Stimulated activated effector memory CD8-positive, alpha-beta T cell treated with anti-CD3 and anti-CD28 coated beads, Interleukin-12 subunit alpha, Interleukin-12 subunit beta, amount 100 ng/mL, for 72 hours (primary cell): Measurements from ENCODE around the gene CFAP99.
A peak's percentile ranks its signal among the peaks of the same experiment; 100 is the strongest.
"Not testable (repeated sequence)": the region's sequence is repeated elsewhere in the genome, so short reads cannot be mapped to it uniquely, and the experiment has no call there.

ENCODE experiments used
- ATAC-seq: fragments of 150-1000 bp; cut with Tn5 transposase; 2 replicates; pipeline ENCODE4 v1.10.0; 2021
- DNase-seq, 2 donors: peaks; one replicate each; pipeline ENCODE4 v3.0.0; 2021 to 2022; ENCODE audit warnings: low spot score in 2 of 2
- H3K27ac Mint-ChIP-seq: one replicate; pipeline ENCODE4 v1.8.0; 2022; ENCODE audit warnings: mild to moderate bottlenecking, mixed read lengths
- H3K36me3 Mint-ChIP-seq: one replicate; pipeline ENCODE4 v1.8.0; 2022; ENCODE audit warnings: mild to moderate bottlenecking, mixed read lengths
- H3K4me1 Mint-ChIP-seq: one replicate; pipeline ENCODE4 v1.8.0; 2022; ENCODE audit warnings: mixed read lengths
- H3K4me3 Mint-ChIP-seq: one replicate; pipeline ENCODE4 v1.8.0; 2022; ENCODE audit warnings: mild to moderate bottlenecking, mixed read lengths
- H3K9me3 Mint-ChIP-seq: one replicate; pipeline ENCODE4 v1.8.0; 2022; ENCODE audit warnings: mixed read lengths

The CFAP99 gene

DNA sequence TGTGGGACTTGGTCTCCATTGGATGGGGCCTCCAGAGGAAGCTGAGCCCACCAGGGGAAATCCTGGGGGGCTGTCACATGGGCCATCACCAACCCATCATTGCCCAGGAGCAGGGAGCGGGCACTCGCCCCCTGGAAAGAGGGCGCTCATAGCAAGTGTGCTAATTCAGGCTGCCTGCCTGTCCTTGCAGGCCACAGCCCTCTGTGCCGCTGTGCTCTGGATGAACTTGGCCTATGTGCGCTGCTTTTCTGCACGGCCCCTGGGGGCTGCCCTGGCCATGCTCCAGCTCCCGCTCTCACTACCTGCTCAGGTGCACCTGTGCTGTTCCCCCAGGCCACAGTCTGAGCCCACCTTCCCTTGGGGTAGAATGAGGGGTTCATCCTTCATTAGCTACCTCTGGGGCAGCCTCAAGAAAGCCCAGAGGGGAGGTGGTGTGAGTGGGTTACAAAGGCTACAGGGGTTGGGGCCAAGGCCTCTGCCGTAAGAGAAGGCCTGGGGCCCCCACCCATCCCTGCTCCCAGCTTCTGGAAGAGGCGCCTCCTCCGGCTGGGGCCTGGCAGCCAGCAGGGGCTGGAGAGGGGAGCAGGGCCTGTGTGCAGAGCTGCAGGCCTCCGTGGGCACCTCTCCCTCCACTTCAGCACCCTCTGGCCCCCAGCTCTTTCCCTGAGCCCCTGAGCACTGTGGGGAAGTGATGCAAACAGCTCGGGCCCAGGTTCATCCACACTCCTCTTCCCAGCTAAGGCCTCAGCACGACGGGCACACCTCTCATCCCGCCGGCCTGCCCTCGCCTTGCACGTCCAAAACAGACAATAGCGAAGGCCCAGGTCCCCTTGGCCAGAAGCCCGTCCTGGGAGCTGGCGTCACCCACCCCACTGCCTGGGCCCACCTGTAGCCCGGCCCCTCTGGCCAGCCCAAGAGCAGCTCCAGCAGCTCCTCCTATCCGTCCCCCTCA is 8.9 kb downstream of the CFAP99 start:
- Mint-ChIP-seq H3K36me3 (no peaks in the 10 kb centered on the region), H3K27ac (peak overlapping the region; percentile 46), H3K4me1 (peaks cover 7% of the 10 kb centered on the region), H3K4me3 (no peak overlapping the region), H3K9me3 (no peaks in the 10 kb centered on the region)
- DNase-seq = no peak
- ATAC-seq = no peak

DNA sequence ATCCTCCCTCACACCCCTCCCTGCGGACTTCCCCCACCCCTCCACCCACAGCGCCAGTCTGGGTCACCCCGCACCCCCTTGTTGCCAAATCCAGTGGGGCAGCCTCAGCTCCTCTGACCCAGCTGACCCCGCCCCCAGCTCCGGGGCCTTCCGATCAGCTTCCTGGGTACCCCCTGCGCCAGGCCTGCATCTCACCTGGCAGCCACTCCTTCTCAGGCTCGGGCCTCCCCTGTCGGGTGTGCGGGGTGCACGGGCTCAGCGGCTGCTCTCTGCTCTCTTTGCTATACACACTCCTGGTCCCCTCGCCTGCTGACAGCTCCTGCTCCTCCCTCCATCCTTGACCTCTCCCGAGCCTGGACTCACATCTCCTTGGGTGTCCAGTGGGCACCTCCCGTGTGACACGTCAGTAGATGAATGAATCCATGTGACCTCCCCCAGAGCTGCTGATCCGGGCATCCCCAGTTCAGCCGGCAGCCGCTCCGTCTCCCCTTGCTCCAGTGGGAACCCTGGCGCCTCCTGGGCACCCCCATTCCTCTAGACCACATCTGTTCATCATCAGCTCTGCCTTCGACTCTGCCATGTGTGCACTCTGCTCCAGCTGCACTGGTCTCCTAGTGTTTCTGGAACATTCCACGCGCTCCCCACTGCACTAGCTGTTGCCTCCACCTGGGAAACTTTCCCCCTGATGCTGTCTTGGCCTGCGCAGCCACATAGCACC is 9.9 kb downstream of the CFAP99 start:
- Mint-ChIP-seq H3K27ac (peak overlapping the region; percentile 46), H3K36me3 (no peaks in the 10 kb centered on the region), H3K9me3 (no peaks in the 10 kb centered on the region), H3K4me3 (no peak overlapping the region), H3K4me1 (peaks cover 7% of the 10 kb centered on the region)
- DNase-seq (no peak), ATAC-seq (no peak)

DNA sequence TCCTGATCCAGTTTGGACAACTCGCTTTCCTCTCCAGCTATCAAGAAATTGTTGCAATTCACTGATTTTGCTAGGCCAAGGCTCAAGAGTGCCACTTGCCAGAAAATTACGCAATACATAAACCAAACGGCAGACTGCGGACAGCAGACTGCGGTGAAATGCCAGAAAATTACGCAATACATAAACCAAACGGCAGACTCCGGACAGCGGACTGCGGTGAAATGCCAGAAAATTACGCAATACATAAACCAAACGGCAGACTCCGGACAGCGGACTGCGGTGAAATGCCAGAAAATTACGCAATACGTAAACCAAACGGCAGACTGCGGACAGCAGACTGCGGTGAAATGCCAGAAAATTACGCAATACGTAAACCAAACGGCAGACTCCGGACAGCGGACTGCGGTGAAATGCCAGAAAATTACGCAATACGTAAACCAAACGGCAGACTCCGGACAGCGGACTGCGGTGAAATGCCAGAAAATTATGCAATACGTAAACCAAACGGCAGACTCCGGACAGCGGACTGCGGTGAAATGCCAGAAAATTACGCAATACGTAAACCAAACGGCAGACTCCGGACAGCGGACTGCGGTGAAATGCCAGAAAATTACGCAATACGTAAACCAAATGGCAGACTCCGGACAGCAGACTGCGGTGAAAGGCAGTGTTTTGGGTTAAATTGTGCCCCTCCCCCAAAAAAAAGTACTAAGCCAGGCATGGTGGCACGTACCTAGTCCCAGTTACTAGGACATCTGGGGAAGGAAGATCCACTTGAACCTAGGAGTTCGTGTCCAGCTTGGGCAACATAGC is 11.4 kb downstream of the CFAP99 start:
- ATAC-seq, H3K4me3 Mint-ChIP-seq, H3K4me1 Mint-ChIP-seq, DNase-seq, H3K27ac Mint-ChIP-seq, H3K9me3 Mint-ChIP-seq, H3K36me3 Mint-ChIP-seq: not testable (repeated sequence)

DNA sequence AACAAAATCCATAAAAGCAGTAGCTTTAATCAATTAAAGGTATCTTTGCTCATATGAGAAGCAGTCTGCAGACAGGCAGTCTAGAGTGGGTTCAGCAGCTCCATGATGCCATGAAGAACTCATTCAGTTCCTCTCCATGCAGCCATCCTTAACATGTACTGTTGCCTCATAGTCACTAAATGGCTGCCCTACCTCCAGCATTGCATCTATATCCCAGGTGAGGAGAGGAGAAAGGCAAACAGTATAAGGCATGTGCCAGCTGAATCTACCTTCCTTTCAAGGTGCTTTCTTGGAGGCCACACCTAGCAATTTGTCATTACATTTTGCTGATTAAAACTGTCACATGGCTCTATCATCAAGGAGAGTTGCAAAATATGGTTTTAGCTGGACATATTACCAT is 13.2 kb downstream of the CFAP99 start:
- no peak for ATAC-seq
- Mint-ChIP-seq H3K27ac (no peak overlapping the region), H3K36me3 (peaks cover 4% of the 10 kb centered on the region), H3K9me3 (no peaks in the 10 kb centered on the region), H3K4me3 (no peak overlapping the region), H3K4me1 (peaks cover 7% of the 10 kb centered on the region)
- DNase-seq = no peak

DNA sequence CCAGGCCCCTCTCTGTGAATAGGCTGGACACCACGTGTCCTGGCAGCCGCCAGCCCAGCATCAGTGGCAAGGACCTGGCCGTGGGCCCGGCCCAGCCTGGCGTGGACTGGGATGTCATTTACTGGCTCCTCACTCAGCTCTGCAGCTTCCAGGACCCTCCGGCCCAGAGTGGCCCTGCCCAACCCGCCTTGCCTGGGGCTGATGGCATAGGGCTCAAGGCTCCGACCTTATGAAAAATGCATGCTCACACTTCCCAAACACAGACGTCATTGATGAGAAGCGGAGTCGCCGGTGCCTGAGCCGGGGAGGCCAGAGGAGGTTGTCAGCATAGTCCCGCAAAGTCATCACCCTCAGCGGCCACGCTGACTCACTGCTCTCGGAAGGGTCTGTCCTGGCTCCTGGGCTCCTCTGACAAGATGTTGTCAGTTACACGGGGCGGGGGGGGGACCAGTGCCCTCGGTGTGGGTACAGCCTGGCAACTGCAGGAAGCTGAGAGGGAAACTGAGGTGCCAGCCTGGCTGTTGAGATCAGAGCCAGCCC is 14.3 kb downstream of the CFAP99 start:
- no peak for ATAC-seq
- Mint-ChIP-seq H3K4me1 (peaks cover 7% of the 10 kb centered on the region), H3K27ac (no peak overlapping the region), H3K36me3 (peaks cover 4% of the 10 kb centered on the region), H3K9me3 (no peaks in the 10 kb centered on the region), H3K4me3 (no peak overlapping the region)
- no peak for DNase-seq

DNA sequence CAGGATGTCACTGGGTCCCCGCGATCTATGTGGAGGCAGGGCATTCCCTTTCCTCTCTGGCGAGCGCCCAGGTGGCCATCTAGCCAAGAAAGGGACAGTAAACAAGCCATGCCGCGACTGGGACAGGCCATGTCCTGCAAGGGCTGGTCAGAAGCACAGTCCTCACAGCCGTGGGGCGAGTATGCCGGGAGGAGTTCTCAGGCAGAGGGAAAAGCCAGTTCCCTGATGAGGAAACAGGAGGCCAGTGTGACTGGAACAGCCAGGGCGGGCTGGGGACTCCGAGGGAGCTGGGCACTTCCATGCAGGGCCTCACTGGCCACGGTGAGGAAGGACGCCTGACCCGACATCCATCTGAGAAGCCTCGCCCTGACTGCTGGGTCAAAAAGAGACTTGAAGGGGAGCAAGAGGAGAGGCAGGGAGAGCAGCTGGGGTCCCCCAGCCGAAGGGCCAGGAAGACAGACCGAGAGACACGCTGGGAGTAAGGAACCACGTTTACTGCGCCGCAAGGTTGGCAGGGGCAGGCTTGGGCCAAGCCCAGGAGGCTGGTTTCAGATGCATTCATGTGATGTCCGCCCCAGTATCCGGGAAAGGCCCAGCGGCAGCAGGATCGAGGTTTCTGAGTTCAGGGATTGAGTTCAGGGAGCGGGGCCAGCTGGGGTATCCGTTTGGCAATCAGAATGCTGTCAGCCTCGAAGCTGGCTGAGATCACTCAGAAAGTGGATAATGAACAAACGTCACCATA is 15.0 kb downstream of the CFAP99 start:
- DNase-seq (no peak), ATAC-seq (no peak)
- Mint-ChIP-seq H3K36me3 (peaks cover 4% of the 10 kb centered on the region), H3K9me3 (no peaks in the 10 kb centered on the region), H3K27ac (peak overlapping the region; percentile 48), H3K4me1 (peaks cover 2% of the 10 kb centered on the region), H3K4me3 (no peak overlapping the region)

DNA sequence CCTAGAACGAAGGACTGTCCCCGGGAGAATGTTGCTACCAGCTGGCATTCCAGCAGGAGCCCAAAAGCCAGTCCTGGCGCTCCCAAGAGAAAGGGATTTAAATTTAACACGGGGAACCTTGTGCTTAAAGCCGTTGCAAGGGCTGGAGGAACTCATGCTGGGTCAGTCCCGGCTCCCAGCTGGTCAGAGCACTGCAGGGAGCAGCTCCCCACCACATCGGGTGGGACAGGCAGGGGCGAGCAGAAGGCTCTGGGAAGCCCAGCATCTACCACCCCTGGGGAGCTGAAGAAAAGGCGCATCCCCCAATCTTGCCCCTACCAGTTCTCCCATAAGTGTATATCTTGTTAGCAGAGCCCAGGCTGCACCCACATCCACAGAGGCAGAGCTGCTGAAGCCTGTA is 15.7 kb downstream of the CFAP99 start:
- no peaks in the 10 kb centered on the region for H3K9me3 Mint-ChIP-seq
- ATAC-seq = no peak
- no peak overlapping the region for H3K4me3 Mint-ChIP-seq
- H3K4me1 Mint-ChIP-seq = no peaks in the 10 kb centered on the region
- DNase-seq = no peak
- H3K36me3 Mint-ChIP-seq = peaks cover 4% of the 10 kb centered on the region
- peak overlapping the region; percentile 48 for H3K27ac Mint-ChIP-seq

DNA sequence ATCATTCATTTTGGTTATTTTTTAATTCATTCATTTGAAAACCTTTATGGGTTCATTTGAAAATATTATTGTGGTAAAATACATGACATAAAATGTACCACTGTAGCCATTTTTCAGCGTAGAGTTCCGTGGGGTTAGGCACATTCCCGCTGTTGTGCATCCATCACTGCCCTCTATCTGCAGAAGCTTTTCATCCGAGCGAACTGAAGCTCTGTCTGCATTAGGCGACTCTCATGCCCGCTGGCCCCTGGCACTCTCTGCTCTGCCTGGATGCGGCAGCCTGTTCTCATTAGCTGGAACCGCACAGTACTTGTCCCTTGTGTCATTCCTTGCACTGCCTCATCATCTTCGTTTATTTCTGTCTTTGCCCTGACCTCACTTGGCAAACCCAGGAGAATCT is 17.5 kb downstream of the CFAP99 start:
- no peak for ATAC-seq
- H3K27ac Mint-ChIP-seq = no peak overlapping the region
- H3K4me3 Mint-ChIP-seq = no peak overlapping the region
- peaks cover 4% of the 10 kb centered on the region for H3K36me3 Mint-ChIP-seq
- H3K9me3 Mint-ChIP-seq = no peaks in the 10 kb centered on the region
- DNase-seq = no peak
- H3K4me1 Mint-ChIP-seq = peaks cover under 1% of the 10 kb centered on the region

DNA sequence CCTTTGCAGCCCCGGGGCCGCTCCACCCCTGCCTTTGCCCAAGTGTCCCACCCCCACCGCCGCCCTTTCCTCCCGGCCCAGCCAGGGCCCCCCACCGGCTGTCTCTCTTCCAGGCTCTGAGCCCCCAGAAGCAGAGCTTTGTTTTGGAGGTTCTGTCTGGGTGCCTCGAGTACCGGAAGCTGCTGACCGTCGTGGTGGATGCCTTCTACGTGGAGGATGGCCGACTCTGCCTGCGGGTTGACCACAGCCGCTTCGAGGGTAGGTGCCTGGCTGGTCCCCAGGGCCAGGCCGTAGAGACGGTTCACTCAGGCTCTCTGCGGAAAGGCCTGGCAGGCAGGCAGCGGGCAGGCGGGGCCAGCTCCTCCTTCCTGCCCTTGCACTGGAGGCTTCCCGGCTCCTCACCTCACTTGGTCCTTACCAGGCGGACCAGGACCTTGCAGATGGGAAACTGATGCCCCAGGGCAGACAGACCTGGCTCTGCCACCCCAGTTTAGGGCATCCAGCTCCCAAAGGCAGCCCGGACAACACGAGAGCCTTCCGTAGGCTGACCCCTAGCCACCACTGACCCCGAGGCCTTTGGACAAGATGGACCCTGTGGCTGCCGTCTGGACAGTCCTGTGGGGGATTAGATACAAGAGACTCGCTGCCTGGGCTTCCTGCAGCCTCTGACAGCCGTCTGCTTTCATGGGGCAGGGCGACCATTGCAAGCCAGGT is 18.2 kb downstream of the CFAP99 start:
- Mint-ChIP-seq H3K4me3 (no peak overlapping the region), H3K4me1 (peaks cover 7% of the 10 kb centered on the region), H3K27ac (no peak overlapping the region), H3K36me3 (peaks cover 4% of the 10 kb centered on the region), H3K9me3 (no peaks in the 10 kb centered on the region)
- no peak for DNase-seq
- no peak for ATAC-seq

DNA sequence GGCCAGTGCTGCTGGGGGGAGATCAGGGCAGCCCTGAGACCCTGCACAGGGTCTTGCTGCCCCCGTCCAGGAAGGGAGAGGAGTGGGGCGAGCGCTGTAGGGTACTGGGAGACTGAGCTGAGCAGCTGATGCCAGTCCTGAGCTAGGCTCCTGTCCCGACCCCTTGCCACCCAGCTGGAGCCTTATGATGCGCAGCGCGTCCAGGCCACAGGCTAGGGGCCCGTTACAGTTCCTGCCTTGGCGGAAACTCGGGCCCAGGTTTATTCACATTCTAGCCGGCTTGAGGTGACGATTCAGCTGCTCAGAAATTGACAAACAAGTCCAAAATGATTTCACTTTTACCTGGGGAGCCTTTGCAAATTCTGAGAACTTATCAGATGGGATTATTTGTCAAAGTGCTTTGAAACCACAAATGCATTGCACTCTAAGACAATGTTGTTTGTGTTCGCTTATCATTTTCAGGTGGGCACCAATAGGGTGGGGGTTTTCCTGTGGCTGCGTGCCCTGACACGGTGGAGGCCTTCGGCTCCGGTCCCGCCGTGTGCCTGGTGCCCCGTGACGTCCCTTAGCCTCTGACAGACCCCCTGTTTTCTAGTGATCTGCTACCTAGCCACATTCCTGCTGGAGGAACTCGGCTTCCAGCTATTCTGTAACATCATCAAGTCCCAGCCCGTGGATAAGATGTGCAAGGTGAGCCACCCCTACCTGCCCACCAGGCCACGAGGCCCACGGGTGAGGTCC is 18.9 kb downstream of the CFAP99 start:
- no peak for ATAC-seq
- Mint-ChIP-seq H3K27ac (no peak overlapping the region), H3K36me3 (peaks cover 4% of the 10 kb centered on the region), H3K4me3 (no peak overlapping the region), H3K9me3 (no peaks in the 10 kb centered on the region), H3K4me1 (peaks cover 8% of the 10 kb centered on the region)
- DNase-seq = no peak

DNA sequence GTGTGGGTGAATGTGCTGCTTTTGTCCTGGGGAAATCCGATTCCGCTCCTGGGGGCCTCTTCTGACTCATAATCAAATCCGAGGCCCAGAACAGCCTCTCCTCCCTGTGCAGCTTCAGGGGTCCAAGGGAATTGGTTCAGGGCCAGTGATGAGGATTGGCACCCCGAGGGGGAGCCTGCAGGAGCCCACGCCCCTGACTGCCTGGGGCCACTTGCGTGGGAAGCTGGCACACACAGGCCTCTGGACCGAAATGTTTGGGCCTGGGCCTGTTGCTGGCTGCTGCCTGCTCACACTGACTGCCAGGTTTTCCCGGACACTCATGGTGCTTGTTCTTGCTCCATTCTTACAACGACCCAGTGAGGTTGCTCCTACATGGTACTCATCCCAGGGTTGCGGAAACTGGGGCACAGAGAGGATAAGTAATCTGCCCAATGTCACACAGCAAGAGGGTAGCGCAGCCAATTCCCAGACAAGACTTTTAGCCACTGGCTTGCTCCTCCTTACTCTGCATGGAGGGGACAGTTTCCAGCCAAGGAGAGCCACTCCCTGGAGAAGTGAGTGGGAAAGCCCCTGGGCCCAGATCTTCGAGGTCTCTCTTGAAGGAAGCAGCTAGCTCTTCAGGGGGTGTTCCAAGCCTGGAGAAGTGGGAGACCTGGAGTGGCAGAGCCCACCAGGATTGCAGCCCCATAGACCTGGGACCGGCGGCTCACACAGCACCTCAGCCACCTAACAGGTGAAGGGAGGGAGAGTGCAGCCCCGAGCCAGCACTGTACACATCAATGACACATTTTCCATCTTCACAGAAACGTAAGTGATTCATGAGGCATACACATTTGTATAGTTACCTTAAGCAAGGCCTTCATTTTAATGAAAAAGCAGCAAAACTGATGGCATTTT is 20.3 kb downstream of the CFAP99 start:
- H3K4me3 Mint-ChIP-seq = no peak overlapping the region

DNA sequence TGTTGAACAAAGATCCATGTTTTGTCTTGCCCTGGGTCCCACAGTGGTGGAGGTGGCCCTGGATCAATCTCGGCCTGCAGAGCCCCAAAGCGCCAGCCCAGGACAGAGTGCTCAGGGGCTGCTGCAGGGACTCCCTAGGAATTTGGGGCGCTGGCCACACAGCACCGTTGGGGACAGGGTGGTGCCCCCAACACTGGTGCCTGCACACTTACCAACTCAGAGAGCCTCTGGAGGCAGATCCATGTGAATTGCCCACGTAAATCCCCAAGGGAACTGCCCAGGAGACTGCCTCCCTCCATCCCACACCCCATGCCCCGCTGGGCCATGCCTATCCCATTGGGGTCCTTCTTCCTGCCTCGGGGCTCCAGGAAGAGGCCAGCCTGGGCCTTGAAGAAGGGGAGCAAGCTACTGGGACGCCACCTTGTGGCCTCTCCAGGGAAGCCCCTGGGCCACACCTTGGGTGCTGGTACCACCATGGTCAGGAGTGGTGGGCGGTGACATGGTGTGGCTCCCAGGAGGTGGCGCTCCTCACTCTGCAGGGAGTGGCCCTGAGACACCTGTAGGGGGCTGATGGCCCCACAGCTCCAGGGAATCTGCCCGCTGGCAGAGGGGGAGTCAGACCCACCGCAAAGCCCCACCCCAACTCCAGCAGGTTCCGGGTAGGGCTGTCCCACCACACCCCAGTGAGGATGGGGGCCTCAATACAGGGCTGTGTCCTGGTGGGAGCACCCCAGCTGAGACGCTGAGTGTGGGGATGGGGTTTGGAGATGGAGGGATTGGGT is 22.8 kb downstream of the CFAP99 start:
- no peaks in the 10 kb centered on the region for H3K36me3 Mint-ChIP-seq
- peak; percentile 69 to 91 for DNase-seq
- ATAC-seq = peak; percentile 94
- H3K4me3 Mint-ChIP-seq = no peak overlapping the region
- no peak overlapping the region for H3K27ac Mint-ChIP-seq
- H3K9me3 Mint-ChIP-seq = no peaks in the 10 kb centered on the region
- H3K4me1 Mint-ChIP-seq = peaks cover 8% of the 10 kb centered on the region

More for the DNA sequence above, 20.3 kb downstream of the CFAP99 start:
- Mint-ChIP-seq H3K36me3 (peaks cover 1% of the 10 kb centered on the region), H3K27ac (no peak overlapping the region), H3K9me3 (no peaks in the 10 kb centered on the region), H3K4me1 (peaks cover 8% of the 10 kb centered on the region)
- ATAC-seq (no peak), DNase-seq (no peak)
